ENCODE data around the gene SH2D4B.

Gene SH2D4B

GRCh38 chr10:80686734-80687475 is 149.2 kb downstream of the SH2D4B start:
- no peak for DNase-seq (ENCODE audit: low read depth, low spot score)

- DNase-seq (ENCODE audit: low read depth, low spot score), result no peak
Observed at GRCh38 chr10:80687476-80687789, 149.7 kb downstream of the SH2D4B start.

DNA sequence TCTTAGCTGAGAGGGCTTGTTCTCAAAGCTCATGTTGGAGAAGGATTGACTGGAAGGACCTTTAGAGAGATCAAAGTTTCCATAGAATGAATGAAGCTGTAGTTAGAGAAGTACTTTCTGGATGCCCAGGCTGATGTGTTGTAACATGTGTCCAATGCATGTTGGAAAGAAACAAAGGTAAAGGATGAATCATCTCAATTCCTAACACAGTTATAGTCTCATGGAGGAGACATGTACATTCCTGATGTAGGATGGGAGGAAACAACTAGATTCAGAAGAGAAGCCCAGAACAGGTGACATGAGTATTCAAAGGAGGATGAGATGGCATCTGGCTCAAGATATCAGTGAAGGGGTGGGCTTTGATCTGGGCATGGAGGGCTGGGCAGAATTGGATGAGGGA is 152.7 kb downstream of the SH2D4B start:
- no peak for DNase-seq (ENCODE audit: low read depth, low spot score)

DNA sequence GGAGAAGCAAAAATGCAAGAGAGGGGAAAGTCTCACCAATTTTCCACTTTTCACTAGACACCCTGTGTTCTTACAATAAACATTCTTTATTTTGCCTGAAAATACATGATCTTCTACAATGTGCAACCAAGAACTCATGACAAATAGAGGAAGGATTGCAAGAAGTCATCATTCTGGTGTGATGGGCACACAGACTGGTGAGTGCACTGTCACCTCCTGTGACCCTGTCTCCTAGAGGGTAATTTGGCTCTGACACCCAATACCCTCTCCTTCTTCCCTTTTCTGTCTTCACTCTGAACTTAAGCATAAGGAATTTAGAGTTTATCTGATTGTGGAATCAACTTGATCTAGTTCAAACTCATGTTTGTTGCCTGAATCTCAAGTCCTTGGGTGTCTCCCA is 153.7 kb downstream of the SH2D4B start:
- no peak for DNase-seq (ENCODE audit: low read depth, low spot score)

DNA sequence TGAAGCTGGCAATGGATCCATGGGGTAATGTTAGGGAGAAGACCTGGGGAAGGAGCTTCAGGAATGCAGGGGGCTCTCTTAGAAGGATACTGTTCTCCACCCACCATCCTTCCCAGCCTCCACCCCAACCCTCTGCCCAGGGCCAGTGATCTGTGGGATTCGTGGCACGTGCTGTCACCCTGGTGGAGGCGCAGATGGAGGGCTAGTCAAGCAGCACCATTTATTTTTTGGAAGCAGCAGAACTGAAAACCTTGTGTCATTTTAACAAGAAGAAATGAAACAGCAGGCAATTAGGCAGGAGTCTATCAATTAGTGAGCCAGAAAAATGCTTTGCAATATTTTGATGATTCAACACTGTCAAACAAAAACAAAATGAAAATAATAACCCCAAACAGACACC is 155.9 kb downstream of the SH2D4B start:
- DNase-seq (ENCODE audit: low read depth, low spot score), result no peak

GRCh38 chr10:80694930-80695329 is 157.2 kb downstream of the SH2D4B start:
- no peak for DNase-seq (ENCODE audit: low read depth, low spot score)
